Mesothelial cell of epicardium (in vitro differentiated cells): Measurements from ENCODE around the gene PLCL2. TPM values are rescaled to one million over a fixed set of nuclear protein-coding genes. Genes with fewer than 3 reads are reported as not detected.

Source experiments
- DNase-seq, 2 experiments: peaks; one replicate each; pipeline ENCODE4 v3.0.0; 2021; ENCODE audit warnings: low spot score in 2 of 2; ENCODE audit not compliant: unreplicated experiment in 2 of 2
- H3K27ac Mint-ChIP-seq: 2 replicates; pipeline ENCODE4 v1.8.0; 2021; ENCODE audit warnings: mixed read lengths
- H3K27me3 Mint-ChIP-seq: 2 replicates; pipeline ENCODE4 v1.8.0; 2021; ENCODE audit warnings: low read depth, mixed read lengths
- H3K36me3 Mint-ChIP-seq: 2 replicates; pipeline ENCODE4 v1.8.0; 2021; ENCODE audit warnings: mixed read lengths
- H3K4me1 Mint-ChIP-seq: 2 replicates; pipeline ENCODE4 v1.8.0; 2021; ENCODE audit warnings: mixed read lengths
- H3K4me3 Mint-ChIP-seq: 2 replicates; pipeline ENCODE4 v1.8.0; 2021; ENCODE audit warnings: mild to moderate bottlenecking, moderate library complexity, mixed read lengths
- H3K9me3 Mint-ChIP-seq: 2 replicates; pipeline ENCODE4 v1.8.0; 2021; ENCODE audit warnings: mixed read lengths
- total RNA-seq: library from RNA; stranded (reverse); gene quantifications from 3 replicates; pipeline ENCODE4 v1.2.1, GENCODE V29; 2021
- TF ChIP-seq, protein P1 (sequence below): fragments of 200-600 bp; sonication (generic); IDR thresholded peaks from one replicate; pipeline ENCODE4 v1.5.0; 2021; ENCODE audit warnings: antibody characterized with exemption; ENCODE audit not compliant: unreplicated experiment

PLCL2 gene
- total RNA-seq, 1 donor from 2014 or later: 3.6 TPM

DNA sequence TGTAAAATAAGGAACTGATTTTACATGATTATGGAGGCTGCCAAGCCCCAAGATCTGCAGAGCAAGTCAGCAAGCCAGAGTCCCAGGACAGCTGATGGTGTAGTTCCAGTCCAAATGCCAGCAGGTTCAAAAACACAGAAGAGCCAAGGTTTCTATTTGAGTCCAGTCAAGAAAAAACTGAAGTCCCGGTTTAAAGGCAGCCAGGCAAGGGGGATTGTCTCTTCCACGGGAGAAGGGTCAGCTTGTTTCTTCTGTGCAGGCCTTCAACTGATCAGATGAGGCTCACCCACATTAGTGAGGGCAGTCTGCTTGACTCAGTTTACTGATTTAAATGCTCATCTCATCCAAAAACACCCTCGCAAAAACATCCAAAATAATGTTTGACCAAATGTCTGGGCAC lies 246.2 kb downstream of the PLCL2 start:
- no peak overlapping the region for H3K27ac Mint-ChIP-seq
- H3K9me3 Mint-ChIP-seq: peaks cover 14% of the 10 kb centered on the region
- no peak overlapping the region for H3K4me3 Mint-ChIP-seq
- no peak for DNase-seq
- no peaks in the 10 kb centered on the region for H3K27me3 Mint-ChIP-seq
- TF ChIP-seq, protein P1, sequence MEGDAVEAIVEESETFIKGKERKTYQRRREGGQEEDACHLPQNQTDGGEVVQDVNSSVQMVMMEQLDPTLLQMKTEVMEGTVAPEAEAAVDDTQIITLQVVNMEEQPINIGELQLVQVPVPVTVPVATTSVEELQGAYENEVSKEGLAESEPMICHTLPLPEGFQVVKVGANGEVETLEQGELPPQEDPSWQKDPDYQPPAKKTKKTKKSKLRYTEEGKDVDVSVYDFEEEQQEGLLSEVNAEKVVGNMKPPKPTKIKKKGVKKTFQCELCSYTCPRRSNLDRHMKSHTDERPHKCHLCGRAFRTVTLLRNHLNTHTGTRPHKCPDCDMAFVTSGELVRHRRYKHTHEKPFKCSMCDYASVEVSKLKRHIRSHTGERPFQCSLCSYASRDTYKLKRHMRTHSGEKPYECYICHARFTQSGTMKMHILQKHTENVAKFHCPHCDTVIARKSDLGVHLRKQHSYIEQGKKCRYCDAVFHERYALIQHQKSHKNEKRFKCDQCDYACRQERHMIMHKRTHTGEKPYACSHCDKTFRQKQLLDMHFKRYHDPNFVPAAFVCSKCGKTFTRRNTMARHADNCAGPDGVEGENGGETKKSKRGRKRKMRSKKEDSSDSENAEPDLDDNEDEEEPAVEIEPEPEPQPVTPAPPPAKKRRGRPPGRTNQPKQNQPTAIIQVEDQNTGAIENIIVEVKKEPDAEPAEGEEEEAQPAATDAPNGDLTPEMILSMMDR: no peak
- H3K36me3 Mint-ChIP-seq: no peaks in the 10 kb centered on the region
- H3K4me1 Mint-ChIP-seq: no peaks in the 10 kb centered on the region

DNA sequence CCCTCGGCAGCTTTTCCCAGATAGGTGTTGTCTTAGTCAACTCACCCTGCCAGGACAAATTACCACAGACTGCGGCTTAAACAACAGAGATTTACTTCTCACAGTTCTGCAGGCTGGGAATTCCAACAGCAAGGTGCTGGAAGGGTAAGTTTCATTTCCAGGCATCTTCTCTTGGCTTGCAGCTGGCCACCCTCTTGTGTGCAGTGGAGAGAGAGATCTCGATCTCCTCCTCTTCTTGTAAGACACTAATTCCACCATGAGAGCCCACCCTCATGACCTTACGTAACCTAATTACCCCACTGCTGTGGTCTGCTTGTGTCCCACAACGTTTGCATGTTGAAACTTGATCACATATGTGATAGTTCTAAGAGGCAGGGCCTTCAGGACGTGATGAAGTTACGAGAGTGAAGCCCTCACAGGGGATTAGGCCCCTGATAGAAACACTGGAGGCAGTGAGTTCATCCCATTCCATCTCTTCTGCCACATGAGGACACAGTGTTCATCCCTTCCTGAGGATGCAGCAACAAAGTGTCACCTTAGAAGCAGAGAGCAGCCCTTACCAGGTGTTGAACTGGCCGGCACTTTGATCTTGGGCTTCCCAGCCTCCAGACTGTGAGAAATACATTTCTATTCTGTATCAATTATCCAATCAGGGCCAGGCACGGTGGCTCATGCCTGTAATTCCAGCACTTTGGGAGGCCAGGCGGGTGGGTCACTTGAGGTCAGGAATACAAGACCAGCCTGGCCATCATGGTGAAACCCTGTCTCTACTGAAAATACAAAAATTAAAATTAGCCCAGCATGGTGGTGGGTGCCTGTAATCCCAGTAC lies 247.7 kb downstream of the PLCL2 start:
- Mint-ChIP-seq H3K36me3 (no peaks in the 10 kb centered on the region), H3K4me3 (no peak overlapping the region), H3K9me3 (peaks cover 10% of the 10 kb centered on the region), H3K27me3 (no peaks in the 10 kb centered on the region), H3K27ac (no peak overlapping the region), H3K4me1 (peaks cover 2% of the 10 kb centered on the region)
- TF ChIP-seq, protein P1: no peak
- DNase-seq: no peak

DNA sequence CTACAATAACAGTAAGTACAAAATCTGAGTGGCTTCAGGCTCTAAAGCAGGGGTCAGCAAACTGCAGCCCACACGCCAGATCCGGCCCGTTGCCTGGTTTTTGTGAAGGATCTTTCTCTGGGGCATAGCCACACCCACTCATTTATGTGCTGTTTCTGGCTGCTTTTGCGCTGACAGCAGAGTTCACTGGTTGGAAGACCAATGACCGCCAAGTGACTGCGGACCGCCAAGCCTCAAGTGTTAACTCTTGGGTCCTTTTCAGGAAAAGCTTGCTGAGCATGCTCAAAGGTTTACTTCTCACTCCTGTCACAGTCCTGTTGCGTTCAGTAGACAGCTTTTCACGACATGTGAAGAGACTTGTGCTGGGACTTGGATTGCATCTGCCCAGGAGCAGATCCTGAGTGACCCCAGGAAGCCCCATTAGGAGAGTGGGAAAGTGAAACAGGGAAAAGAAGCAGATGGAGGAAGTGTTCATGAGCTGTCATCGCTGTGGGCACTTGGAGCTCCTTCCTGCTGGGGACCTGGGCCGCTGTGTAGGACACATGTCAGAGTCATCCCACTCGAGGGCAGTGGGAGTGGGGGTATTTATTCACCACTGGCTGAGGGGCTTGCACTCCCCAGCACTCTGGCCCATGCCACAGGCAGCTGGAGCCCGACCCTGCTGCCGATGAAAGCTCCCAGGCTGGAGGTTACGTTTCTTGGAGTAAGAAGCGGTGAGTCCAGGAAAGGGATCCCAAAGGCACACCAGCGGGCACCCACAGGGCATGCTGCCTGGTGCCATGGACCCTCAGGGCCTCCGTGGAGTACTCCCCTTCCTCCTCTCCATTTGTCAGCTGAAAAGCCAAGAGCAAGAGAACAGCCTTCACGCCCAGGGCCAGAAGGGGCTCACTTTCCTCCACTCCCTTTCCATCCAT lies 249.1 kb downstream of the PLCL2 start:
- no peaks in the 10 kb centered on the region for H3K36me3 Mint-ChIP-seq
- no peak overlapping the region for H3K4me3 Mint-ChIP-seq
- peaks cover 4% of the 10 kb centered on the region for H3K27me3 Mint-ChIP-seq
- peaks cover 4% of the 10 kb centered on the region for H3K9me3 Mint-ChIP-seq
- peaks cover 2% of the 10 kb centered on the region for H3K4me1 Mint-ChIP-seq
- H3K27ac Mint-ChIP-seq: no peak overlapping the region
- TF ChIP-seq, protein P1: no peak
- no peak for DNase-seq

DNA sequence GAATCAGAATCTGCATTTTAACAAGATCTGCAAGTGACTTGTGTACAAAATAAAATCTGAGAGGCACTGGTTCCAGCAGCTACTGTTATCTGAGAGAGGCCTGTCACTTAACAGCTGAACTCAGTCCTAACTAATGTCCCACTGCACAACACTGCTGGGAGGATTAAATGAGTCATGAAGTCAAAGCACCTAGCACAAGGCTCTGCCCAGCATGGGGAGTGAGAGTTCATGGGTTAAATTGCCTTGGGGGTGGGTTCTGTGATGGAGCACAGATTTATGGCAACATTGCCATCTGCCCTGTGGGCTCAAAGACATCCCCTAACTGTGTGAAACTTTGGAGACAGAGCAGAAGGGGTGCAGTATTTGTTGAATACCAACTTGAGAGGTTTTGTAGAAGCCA lies 250.9 kb downstream of the PLCL2 start:
- Mint-ChIP-seq H3K27me3 (peaks cover 6% of the 10 kb centered on the region), H3K36me3 (no peaks in the 10 kb centered on the region), H3K27ac (no peak overlapping the region), H3K4me1 (peaks cover 2% of the 10 kb centered on the region), H3K4me3 (no peak overlapping the region), H3K9me3 (peaks cover 4% of the 10 kb centered on the region)
- TF ChIP-seq, protein P1: no peak
- no peak for DNase-seq

DNA sequence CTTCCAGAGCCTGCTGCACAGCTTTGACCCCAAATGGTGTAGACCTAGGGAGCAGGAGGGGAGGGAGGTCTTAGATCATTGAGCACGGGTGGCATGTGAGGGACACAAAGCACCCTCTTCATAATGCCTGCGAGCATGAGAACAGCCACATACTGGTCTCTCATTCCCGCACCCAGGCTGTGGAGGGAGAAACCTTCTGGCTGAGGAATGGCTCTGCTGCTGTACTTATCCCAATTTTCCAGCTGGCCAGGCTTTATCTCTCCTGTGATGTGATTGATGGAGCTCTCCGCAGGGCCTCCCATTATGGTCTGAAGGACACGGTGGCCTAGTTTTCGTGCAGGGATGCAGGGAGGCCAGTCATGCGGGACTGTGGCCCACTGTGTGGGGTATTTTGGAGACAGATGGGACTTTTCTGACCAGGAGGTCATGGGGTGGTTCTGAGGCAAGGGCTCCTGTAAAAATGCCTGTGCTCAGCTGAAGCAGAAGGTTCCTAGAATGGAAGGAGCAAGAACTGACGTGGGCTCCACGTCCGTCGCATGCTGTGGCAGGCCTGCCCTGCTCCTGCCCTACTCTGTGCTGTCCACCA lies 251.5 kb downstream of the PLCL2 start:
- Mint-ChIP-seq H3K4me1 (peaks cover 2% of the 10 kb centered on the region), H3K27ac (no peak overlapping the region), H3K36me3 (no peaks in the 10 kb centered on the region), H3K27me3 (peaks cover 6% of the 10 kb centered on the region), H3K4me3 (no peak overlapping the region), H3K9me3 (peaks cover 4% of the 10 kb centered on the region)
- DNase-seq: no peak
- TF ChIP-seq, protein P1: no peak
